OCI-LY7 (cell line): ENCODE measurements around the gene FMN1.

Experiments
- CTCF ChIP-seq: fragments of 200-600 bp; sonication (generic); conservative IDR thresholded peaks from 2 replicates; pipeline ENCODE4 v1.5.1; 2014; ENCODE audit warnings: mild to moderate bottlenecking, antibody characterized with exemption, low read length, moderate library complexity, mixed read lengths
- EZH2phosphoT487 ChIP-seq: fragments of 200-600 bp; sonication (generic); IDR thresholded peaks from 2 replicates; pipeline ENCODE4 v1.6.1; 2018; ENCODE audit warnings: low read depth, borderline replicate concordance, mild to moderate bottlenecking, mixed run types, antibody characterized with exemption, low read length, moderate library complexity, mixed read lengths

GRCh38 chr15:33116198-33116597 is 78.3 kb downstream of the FMN1 start:
- TF ChIP-seq CTCF: no peak
- TF ChIP-seq EZH2phosphoT487: no peak
